NCI-H1436 (cell line): ENCODE data around the gene MPZL3.

Source experiments
- DNase-seq: peaks from one replicate; lab custom pipeline; 2025; lab: John Stamatoyannopoulos, UW

The MPZL3 gene

DNA sequence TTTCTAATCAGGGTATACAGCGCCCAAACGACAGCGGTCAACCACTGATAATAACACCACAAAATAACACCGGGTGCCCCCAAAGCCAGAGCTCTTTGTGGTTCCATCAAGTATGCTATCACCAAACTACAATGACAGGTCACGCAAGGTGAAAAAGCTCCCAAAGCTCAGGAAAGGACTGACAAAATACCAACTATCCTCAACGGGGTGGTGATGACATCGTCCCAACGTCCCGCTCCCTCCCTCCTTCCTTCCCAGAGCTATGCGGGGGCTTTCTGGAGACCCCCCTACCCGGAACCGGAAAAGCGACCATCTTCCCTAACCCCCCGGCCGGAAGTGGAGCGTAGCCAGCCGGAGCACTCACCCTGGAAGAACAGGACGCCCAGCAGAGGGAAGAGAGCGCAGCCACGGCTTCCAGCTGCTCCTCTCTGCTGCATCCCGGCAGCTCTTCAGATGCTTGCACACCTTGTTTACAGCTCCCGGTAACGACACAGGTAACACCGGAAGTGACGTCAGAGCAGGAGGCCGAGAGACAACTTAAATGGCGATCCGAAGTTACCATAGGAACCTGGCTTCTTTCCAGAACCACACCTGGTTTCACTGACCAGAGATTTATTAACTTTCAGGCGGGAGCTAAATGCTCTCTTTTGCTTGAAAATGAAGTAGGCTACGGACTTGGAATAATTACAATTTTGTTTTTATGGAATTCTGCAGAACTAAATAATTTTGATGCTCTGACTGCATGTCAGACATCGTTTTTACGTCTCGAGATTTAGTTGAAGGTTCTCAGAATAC, at the start of gene MPZL3:
Gene MPZL3, minus strand, starts transcription at position 508 of the 795 bp plus-strand sequence. Its CDS starts 71 bp downstream, at position 437.
- DNase-seq: peak; percentile 92

DNA sequence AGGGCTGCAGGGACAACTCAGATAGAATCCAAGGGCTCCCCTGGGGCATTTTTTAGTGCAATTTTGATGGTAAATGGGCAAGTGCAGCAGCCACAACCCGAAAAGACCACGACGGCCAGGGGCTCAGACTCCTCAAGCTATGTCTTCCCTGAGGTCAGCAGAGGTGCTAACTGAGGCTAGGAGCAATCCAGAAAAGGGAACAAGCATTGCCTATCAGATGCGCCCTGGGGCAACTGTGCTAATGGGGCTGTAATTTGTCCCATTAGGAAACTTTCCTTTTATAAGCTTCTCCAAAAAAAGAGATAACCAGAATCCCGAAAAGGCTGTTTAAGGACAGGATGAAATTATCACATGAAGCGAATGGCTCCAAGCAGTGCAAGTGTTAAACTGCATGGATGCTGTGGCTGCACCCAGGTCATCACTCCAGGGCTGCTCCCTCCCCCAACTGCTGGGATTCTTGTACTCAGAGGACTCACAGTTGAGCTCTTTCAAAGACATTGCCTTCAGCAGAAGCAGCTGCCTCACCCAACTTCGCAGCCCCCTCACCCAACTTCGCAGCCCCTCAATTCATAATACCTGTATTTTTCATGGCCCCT, 49.5 kb upstream of the MPZL3 start:
- DNase-seq: no peak

DNA sequence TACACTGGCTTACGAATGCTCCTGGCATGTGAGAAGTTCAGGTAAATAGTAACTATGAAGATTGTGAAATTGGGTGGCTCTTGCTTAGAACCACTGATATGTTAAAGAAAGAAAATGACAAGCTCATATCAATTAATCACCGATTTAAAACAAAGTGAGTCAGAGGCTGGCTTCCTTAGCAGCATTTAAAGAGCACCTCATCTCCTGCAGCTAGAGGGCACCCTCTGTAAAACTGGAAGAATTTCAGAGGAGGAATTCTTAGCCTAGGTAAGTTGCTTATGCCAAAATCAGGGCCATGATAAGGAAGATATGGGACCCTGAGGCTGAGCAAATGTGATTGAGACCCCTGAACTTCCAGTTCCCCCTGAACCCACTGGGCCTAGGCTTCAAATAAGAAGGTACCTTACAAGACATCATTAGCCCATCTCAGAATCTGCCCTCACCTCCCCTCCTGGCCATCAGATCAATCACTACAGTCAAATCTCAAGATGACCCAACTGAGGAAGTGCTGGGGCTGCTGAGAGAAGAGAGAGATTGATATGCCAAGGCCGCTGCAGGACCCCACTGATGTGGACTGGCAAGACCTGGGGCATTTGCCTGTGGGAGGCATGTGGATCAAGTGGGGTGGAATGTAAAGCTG, 43.8 kb upstream of the MPZL3 start:
- no peak for DNase-seq

DNA sequence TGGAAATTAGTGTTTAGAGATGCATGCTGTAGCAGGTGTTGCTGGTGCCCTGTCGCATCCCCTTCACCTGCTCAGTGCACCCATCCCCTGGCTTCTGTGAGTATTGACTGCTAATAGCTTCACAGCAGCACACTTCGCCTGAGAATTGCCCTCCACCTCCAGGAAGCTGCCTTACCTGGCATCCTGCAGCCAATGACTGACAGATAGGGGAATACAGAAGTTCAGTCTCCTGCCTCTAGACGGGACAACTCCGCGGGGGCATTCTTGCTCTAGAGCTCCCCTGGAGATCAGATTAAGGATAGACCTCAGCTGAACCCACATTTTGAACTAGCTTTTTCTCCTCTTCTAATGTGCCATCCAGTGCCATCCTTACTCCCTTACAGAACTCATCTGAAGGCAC, 43.0 kb upstream of the MPZL3 start:
- no peak for DNase-seq

DNA sequence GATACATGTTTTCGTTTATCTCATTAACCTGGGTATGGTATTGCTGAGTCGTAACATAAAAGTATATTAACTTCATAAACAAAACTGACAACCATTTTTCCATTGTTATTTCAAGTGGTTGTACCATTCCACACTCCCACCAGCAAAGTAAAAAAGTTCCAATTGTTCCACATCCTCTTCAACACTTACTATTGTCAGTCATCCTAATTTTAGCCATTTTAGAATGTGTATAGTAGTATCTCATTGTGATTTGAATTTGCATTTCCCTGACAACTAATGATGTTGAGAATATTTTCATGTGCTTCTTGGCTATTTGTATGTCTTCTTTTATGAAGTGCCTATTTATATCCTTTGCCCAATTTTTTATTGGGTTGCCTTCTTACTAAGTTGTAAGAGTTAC, 41.9 kb upstream of the MPZL3 start:
- DNase-seq: no peak

DNA sequence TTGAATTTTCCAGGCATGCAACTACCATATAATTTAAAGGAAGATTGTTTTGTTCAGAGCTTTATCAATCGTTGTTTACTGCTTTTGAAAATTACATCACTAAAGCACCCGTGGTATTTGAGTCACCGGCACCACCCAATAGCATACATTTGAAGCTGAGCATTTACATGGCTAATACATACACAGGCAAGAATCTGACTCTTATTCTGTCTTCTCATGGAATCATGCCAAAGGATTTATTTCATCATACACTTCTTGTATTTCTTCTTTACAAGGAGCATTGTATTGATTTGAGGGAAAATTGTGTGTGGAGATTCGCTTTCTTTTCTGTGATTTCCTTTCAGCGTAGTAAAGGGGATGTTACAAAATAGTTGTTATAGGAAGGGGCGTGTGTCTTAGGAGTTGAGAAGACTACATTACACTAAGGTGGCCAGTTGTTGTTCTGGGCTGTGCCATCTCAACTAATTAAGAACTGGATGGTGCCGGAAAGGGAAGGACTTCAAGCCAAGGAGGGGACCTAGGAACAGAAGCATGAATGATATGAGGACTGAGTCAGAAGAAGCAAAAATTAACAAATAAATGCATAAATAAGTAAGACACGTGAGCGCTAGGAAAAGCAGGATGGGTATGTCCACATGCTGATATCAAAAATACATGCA, 39.4 kb upstream of the MPZL3 start:
- no peak for DNase-seq

GRCh38 chr11:118290923-118291322, 38.8 kb upstream of the MPZL3 start:
- no peak for DNase-seq

DNA sequence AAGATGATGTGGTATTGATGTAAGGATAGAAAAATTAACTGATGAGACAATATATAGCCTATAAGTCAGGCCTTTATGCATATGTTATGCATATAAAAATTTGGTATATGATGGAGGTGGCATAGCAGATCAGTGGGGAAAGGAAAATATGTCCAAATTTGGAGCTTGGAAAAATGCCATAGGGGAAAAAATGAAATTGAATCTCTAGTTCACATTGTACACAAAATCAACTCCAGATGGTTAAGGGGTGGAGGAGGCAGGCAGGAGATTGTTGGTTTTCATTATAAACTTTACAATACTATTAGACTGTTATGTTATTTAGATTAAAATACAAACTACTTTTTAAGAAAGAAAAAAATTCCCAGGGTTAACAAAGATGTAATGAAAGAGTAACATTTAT, 37.2 kb upstream of the MPZL3 start:
- no peak for DNase-seq

GRCh38 chr11:118287006-118287405, 34.8 kb upstream of the MPZL3 start:
- no peak for DNase-seq

DNA sequence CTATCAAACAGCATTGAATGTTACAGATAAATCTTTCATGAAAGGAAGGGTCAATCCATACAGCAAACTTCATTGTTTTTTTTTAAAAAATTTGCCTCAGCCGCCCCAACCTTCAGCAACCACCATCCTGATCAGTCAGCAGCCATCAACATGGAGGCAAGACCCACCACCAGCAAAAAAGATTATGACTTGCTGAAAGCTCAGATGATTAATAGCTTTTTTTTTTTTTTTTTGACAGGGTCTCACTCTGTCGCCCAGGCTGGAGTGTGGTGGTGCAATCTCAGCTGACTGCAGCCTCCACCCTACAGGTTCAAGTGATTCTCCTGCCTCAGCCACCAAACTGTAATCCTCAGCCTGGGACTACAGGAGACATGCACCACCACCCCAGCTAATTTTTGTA, 34.4 kb upstream of the MPZL3 start:
- DNase-seq: no peak

- no peak for DNase-seq
Observed at GRCh38 chr11:118283756-118284350, 31.7 kb upstream of the MPZL3 start.

- DNase-seq: no peak
Observed at GRCh38 chr11:118283037-118283636, 31.0 kb upstream of the MPZL3 start.

DNA sequence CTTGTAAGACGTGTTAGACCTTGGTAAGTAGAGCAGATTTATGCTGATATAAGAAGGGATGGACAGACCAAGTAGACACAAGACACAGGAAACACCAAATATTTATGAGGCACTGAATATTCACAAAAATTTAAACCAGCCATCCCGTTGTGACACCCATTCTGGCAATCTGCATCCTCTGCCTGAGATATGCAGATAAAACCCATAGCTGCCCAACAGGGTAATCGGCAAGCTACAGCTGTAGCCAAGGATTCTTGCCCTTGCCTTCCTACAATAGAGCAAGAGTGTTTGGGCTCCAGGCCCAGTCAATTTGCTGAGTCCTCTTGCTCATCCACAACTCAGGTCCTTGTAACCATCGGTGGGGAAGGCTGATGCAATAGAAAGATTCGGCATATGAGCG, 30.4 kb upstream of the MPZL3 start:
- DNase-seq: no peak

- no peak for DNase-seq
Observed at GRCh38 chr11:118281284-118281683, 29.1 kb upstream of the MPZL3 start.

GRCh38 chr11:118277312-118277711, 25.1 kb upstream of the MPZL3 start:
- no peak for DNase-seq

GRCh38 chr11:118276422-118276821, 24.3 kb upstream of the MPZL3 start:
- no peak for DNase-seq

GRCh38 chr11:118275176-118275575, 23.0 kb upstream of the MPZL3 start:
- DNase-seq: no peak

DNA sequence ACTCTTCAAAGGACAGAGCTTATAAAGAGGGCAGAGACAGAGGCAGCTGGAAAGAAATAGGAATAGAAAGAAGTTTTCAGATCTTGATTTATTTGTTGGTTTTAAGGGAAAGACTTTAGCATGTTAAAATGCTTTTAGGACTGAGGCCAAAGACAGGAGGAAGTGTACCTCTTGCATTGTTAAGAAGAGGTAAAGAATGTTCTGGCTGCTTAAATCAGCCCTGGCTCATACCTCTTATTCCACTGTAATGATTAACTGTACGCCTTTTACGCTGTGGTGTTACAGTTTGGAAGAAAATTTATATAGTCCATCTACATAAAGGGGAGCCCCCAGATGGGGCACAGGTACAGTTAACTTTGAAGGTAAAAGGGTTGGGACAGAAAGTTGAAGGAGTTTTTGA, 22.0 kb upstream of the MPZL3 start:
- no peak for DNase-seq

- no peak for DNase-seq
Observed at GRCh38 chr11:118272001-118272400, 19.8 kb upstream of the MPZL3 start.

- DNase-seq: no peak
Observed at GRCh38 chr11:118267486-118267885, 15.3 kb upstream of the MPZL3 start.

DNA sequence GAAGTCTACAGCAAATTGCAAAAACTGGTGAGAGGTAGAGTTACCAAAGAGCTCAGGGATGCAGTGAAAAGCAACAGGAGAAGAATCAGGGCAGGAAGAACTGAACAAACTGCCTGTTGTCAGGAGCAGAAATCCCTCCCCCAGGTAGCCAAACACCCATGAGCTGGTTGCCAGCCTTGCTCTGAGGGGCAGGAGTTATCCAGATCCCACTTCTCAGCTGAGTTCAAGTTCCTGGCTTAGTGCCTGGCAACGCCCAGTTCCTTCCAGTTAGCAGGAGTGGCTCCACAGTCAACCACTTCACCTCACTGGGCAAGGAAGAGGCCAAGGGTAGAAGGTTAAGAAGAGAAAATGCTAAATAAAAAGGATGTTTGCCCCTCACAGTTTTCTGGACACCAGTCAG, 13.8 kb upstream of the MPZL3 start:
- no peak for DNase-seq
